ENCODE data around the gene IRAK4. TPM values are rescaled to one million over a fixed set of nuclear protein-coding genes. Genes with fewer than 3 reads are reported as not detected.

IRAK4 gene
- total and polyA plus RNA-seq, 2 donors (not counting 3 experiments of a cell fraction or from before 2014, with no cell fraction given), result 10.8 to 13.1 TPM

GRCh38 chr12:43744826-43745225 lies 13.9 kb upstream of the IRAK4 start:
- DNase-seq (ENCODE audit: low read depth, low spot score) (no peak), FAIRE-seq (no peak)
- intact Hi-C loops (cut with micrococcal nuclease), result no loop called here
- no peak overlapping the region for H3K4me2 ChIP-seq (ENCODE audit: insufficient read depth, low read length)
- CTCF ChIA-PET, result no interaction called here
- dilution Hi-C loops (cut with MboI; ENCODE audit: extremely low pct_ligation_motif_present, low sequenced_read_pairs), result no loop called here
- no peaks in the 10 kb centered on the region for H3K4me1 ChIP-seq (ENCODE audit: control insufficient read depth, extremely low read depth, insufficient read depth, low read length)
- H3K27me3 ChIP-seq (ENCODE audit: control insufficient read depth in 2 of 2, insufficient read depth in 2 of 2, low read length in 2 of 2), result no peaks in the 10 kb centered on the region
- BruUV-seq (replicated peaks), result no TSS peak
- no peaks in the 10 kb centered on the region for H4K20me1 ChIP-seq (replicated peaks; ENCODE audit: control insufficient read depth, extremely low read depth, insufficient read depth, low read length)
- H3K4me3 ChIP-seq (replicated peaks in 1 of 3; ENCODE audit: insufficient read depth in 1 of 3, low read depth in 1 of 3, low read length in 3 of 3), result no peak overlapping the region
- POLR2A ChIA-PET, result no interaction called here
- H3K9me3 ChIP-seq (replicated peaks; ENCODE audit: control insufficient read depth, insufficient read depth, low read length), result no peaks in the 10 kb centered on the region
- no peak overlapping the region for H3K27ac ChIP-seq (ENCODE audit: insufficient read depth, low read depth, low read length)
- no peak overlapping the region for H3K9ac ChIP-seq (replicated peaks; ENCODE audit: extremely low read depth, insufficient read depth, low read length)
- H3K36me3 ChIP-seq (ENCODE audit: control insufficient read depth in 2 of 2, extremely low read depth in 1 of 2, insufficient read depth in 2 of 2, low read length in 2 of 2), result peaks cover 0 to 2% of the 10 kb centered on the region in 2 experiments
- H3K9me1 ChIP-seq (replicated peaks; ENCODE audit: control insufficient read depth, extremely low read depth, insufficient read depth, low read length), result no peaks in the 10 kb centered on the region
- H2AFZ ChIP-seq (ENCODE audit: low read depth, low read length), result no peak overlapping the region
- TF ChIP-seq EZH2 (IDR thresholded peaks at IDR 0.05; ENCODE audit: borderline replicate concordance, low read depth, low read length, severe bottlenecking), result no peak
- TF ChIP-seq CTCF (IDR thresholded peaks at IDR 0.05; ENCODE audit: extremely low read depth in 1 of 2, insufficient read depth in 1 of 2, low read depth in 1 of 2, low read length in 2 of 2), result no peak
- no peak for TF ChIP-seq POLR2AphosphoS5 (IDR thresholded peaks at IDR 0.05; ENCODE audit: insufficient read depth, low read depth, low read length)
- TF ChIP-seq GATA2 (IDR thresholded peaks at IDR 0.05; ENCODE audit: insufficient read depth, insufficient read length, low read depth, low read length), result no peak
- no peak for TF ChIP-seq POLR2A (IDR thresholded peaks at IDR 0.05; ENCODE audit: low read depth, low read length)
- no peak for TF ChIP-seq FOS (IDR thresholded peaks at IDR 0.05; ENCODE audit: borderline replicate concordance, insufficient read depth, low read length)
- TF ChIP-seq MAX (IDR thresholded peaks at IDR 0.05; ENCODE audit: insufficient read depth, insufficient read length), result no peak
- no peaks in the 10 kb centered on the region for H3K79me2 ChIP-seq (ENCODE audit: control insufficient read depth, insufficient read depth, low read length)
